MCF 10A (cell line): ENCODE results near the gene ACVR2B. TPM values are rescaled to one million over a fixed set of nuclear protein-coding genes. Genes with fewer than 3 reads are reported as not detected.

Experiments used
- BruUV-seq: library from RNA; stranded (reverse); fragments of 400-500 nt; replicated peaks from 2 replicates; lab custom pipeline; 2021; lab: Mats Ljungman, UMichigan
- CTCF ChIA-PET: fragments of 300-600 bp; sonication (Branson Sonifier 250); formaldehyde crosslinking; extraction: SDS; loops from one replicate; lab custom pipeline; 2021; ENCODE audit warnings: antibody characterized with exemption, inconsistent platforms; lab: Yijun Ruan, JAX
- POLR2A ChIA-PET: fragments of 300-600, 350-650 bp; sonication (Branson Sonifier 250); formaldehyde crosslinking; extraction: SDS; loops from one replicate; lab custom pipeline; 2020; ENCODE audit warnings: antibody characterized with exemption, inconsistent platforms; lab: Yijun Ruan, JAX
- DNase-seq: peaks from one replicate; pipeline ENCODE4 v3.0.0-alpha.2; 2018; ENCODE audit not compliant: unreplicated experiment
- H3K27ac Mint-ChIP-seq: one replicate; pipeline ENCODE4 v1.8.0; 2022; ENCODE audit warnings: mild to moderate bottlenecking, low read depth, mixed read lengths; ENCODE audit not compliant: unreplicated experiment
- H3K27me3 Mint-ChIP-seq: one replicate; pipeline ENCODE4 v1.8.0; 2022; ENCODE audit warnings: mixed read lengths; ENCODE audit not compliant: insufficient read depth, unreplicated experiment
- H3K36me3 Mint-ChIP-seq: one replicate; pipeline ENCODE4 v1.8.0; 2022; ENCODE audit warnings: mild to moderate bottlenecking, moderate library complexity, mixed read lengths; ENCODE audit not compliant: insufficient read depth, unreplicated experiment
- H3K4me1 Mint-ChIP-seq: one replicate; pipeline ENCODE4 v1.8.0; 2022; ENCODE audit warnings: mixed read lengths; ENCODE audit not compliant: insufficient read depth, unreplicated experiment
- H3K4me3 Mint-ChIP-seq: one replicate; pipeline ENCODE4 v1.8.0; 2022; ENCODE audit warnings: mild to moderate bottlenecking, moderate library complexity, mixed read lengths; ENCODE audit not compliant: unreplicated experiment
- H3K9me3 Mint-ChIP-seq: one replicate; pipeline ENCODE4 v1.8.0; 2022; ENCODE audit warnings: mixed read lengths; ENCODE audit not compliant: unreplicated experiment
- intact Hi-C: fragments of 100-400 bp; cut with micrococcal nuclease; formaldehyde crosslinking; loops from 2 replicates; pipeline ENCODE4 v1.14.1; 2022
- total RNA-seq: library from RNA; stranded (reverse); gene quantifications from 2 replicates; pipeline ENCODE4 v1.2.3, GENCODE V29; 2022
- TF ChIP-seq, protein P1 (sequence below): fragments of 200-600 bp; IDR thresholded peaks from one replicate; pipeline ENCODE4 v1.8.0; 2022; ENCODE audit warnings: antibody characterized with exemption, mild to moderate bottlenecking; ENCODE audit not compliant: unreplicated experiment

ACVR2B gene
- total RNA-seq, 1 experiment from 2014 or later, result 3.6 TPM

DNA sequence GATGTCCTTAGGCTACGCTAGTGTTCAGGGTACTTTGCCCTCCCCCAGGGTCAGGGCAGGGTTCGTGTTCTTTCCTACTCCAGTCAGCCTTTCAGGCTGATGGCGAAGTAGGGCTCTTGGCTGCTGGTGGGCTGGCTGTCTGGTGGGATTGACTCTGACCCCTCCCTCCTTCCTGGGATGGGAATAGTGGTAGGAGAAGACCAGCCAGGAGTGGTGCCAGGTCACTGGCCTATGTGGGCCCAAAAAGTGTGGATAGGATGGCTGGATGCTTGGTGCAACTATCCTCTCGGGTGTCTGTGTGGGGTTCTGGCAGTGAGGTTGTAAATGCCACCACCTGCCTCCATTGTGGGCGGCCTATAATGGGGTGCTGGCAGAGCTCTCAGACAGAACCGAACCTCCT lies 22.0 kb downstream of the ACVR2B start:
- POLR2A ChIA-PET, result no interaction called here
- no peaks in the 10 kb centered on the region for H3K4me1 Mint-ChIP-seq
- no peaks in the 10 kb centered on the region for H3K27me3 Mint-ChIP-seq
- no peak overlapping the region for H3K27ac Mint-ChIP-seq
- CTCF ChIA-PET, result no interaction called here
- no peak for DNase-seq
- no peak overlapping the region for H3K4me3 Mint-ChIP-seq
- intact Hi-C loops, result no loop called here
- no TSS peak for BruUV-seq
- H3K9me3 Mint-ChIP-seq, result peaks cover under 1% of the 10 kb centered on the region
- TF ChIP-seq, protein P1, sequence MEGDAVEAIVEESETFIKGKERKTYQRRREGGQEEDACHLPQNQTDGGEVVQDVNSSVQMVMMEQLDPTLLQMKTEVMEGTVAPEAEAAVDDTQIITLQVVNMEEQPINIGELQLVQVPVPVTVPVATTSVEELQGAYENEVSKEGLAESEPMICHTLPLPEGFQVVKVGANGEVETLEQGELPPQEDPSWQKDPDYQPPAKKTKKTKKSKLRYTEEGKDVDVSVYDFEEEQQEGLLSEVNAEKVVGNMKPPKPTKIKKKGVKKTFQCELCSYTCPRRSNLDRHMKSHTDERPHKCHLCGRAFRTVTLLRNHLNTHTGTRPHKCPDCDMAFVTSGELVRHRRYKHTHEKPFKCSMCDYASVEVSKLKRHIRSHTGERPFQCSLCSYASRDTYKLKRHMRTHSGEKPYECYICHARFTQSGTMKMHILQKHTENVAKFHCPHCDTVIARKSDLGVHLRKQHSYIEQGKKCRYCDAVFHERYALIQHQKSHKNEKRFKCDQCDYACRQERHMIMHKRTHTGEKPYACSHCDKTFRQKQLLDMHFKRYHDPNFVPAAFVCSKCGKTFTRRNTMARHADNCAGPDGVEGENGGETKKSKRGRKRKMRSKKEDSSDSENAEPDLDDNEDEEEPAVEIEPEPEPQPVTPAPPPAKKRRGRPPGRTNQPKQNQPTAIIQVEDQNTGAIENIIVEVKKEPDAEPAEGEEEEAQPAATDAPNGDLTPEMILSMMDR, result no peak
- no peaks in the 10 kb centered on the region for H3K36me3 Mint-ChIP-seq

DNA sequence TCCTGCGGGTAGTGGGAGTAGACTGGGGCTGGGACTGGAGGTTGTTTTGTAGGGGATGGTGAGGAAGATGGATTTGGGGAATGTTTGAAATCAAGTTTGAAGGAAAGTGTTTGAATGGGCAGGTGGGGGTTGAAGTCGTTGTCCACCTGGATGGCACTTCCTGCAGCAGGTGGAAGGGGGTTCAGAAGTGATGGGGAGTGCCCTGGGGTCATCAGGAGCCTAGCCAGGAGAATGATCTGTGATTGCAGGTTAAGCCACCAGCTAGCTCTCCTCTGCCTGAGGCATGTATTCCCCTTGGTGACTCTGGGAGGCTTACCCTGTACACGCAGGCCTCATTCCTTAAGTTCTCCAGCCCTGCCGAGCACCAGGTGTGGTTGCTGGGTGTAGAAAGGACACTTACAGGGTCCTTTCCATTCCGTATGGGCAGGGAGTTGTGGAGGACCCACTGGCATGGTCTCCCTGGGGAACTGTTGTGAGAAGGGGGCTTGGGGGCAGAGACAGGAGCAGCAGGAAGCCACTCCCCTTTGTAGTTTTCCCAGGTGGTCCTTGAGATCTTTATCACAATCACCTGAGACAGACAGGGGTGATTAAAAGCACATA lies 22.6 kb downstream of the ACVR2B start:
- TF ChIP-seq, protein P1, result no peak
- intact Hi-C loops, result no loop called here
- H3K4me1 Mint-ChIP-seq, result no peaks in the 10 kb centered on the region
- no peaks in the 10 kb centered on the region for H3K27me3 Mint-ChIP-seq
- no TSS peak for BruUV-seq
- no peaks in the 10 kb centered on the region for H3K36me3 Mint-ChIP-seq
- no peak for DNase-seq
- ChIA-PET POLR2A (no interaction called here), CTCF (interaction anchor here (1.0 kb wide), 1 partner anchor 130 kb away, joined by 3 read pairs; the partner anchor contains the start of gene XYLB)
- no peak overlapping the region for H3K4me3 Mint-ChIP-seq
- no peak overlapping the region for H3K27ac Mint-ChIP-seq
- no peaks in the 10 kb centered on the region for H3K9me3 Mint-ChIP-seq

DNA sequence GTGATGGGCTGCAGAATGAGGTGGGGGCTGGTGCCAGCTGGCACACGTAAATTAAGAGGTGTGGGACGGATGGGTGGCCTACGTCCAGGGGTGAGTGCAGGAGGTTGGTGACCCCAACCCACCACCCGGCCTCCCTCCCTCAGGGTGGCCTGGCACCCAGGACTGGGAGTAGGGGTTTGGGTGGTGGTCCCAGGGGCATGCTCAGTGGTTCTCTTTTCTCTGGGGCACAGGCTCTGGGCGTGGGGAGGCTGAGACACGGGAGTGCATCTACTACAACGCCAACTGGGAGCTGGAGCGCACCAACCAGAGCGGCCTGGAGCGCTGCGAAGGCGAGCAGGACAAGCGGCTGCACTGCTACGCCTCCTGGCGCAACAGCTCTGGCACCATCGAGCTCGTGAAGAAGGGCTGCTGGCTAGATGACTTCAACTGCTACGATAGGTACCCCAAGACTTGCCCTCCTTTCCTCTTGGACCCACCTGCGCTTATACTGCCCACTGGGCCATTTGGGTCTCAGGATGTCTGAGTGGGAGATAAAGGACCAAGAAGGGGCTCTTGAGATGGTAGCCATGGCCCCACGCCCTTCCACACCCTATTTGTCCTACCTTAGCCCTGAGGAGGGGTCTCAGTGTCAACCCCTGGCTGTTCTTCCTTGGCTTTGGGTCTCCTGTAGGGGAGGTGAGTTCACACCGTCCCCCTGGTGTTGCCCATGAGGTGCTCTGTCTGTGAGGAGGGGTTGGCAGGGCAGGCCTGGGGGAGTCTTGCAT lies 23.5 kb downstream of the ACVR2B start:
- no peak overlapping the region for H3K4me3 Mint-ChIP-seq
- TF ChIP-seq, protein P1, result no peak
- DNase-seq, result no peak
- no TSS peak for BruUV-seq
- POLR2A ChIA-PET, result interaction anchor here (0.6 kb wide), 1 partner anchor 17 kb away, joined by 3 read pairs; no protein-coding TSS in a partner anchor
- no peaks in the 10 kb centered on the region for H3K4me1 Mint-ChIP-seq
- no peaks in the 10 kb centered on the region for H3K9me3 Mint-ChIP-seq
- H3K36me3 Mint-ChIP-seq, result peaks cover 1% of the 10 kb centered on the region
- H3K27ac Mint-ChIP-seq, result no peak overlapping the region
- intact Hi-C loops, result no loop called here
- H3K27me3 Mint-ChIP-seq, result no peaks in the 10 kb centered on the region
- CTCF ChIA-PET, result interaction anchor here (1.0 kb wide), 1 partner anchor 131 kb away, joined by 3 read pairs; the partner anchor contains the start of gene XYLB

DNA sequence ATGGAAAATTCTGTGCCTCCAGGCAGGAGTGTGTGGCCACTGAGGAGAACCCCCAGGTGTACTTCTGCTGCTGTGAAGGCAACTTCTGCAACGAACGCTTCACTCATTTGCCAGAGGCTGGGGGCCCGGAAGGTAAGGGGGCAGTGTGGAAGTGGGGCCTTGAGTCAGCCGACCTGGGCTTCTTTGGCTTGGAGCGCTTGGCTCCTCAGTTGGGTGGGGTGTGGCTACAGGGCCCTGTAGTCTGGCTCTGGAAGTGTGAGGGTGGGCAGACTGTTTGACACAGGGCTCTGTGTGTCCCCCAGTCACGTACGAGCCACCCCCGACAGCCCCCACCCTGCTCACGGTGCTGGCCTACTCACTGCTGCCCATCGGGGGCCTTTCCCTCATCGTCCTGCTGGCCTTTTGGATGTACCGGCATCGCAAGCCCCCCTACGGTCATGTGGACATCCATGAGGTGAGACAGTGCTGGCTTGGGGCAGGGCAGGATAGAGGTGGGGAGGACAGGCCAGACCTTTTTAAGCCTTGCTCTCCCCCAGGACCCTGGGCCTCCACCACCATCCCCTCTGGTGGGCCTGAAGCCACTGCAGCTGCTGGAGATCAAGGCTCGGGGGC lies 24.3 kb downstream of the ACVR2B start:
- intact Hi-C loops, result loop anchor here (2.0 kb wide), 1 partner anchor 131 kb away; the partner anchor contains the start of gene XYLB
- no peak for DNase-seq
- BruUV-seq, result no TSS peak
- Mint-ChIP-seq H3K9me3 (no peaks in the 10 kb centered on the region), H3K4me1 (no peaks in the 10 kb centered on the region), H3K4me3 (no peak overlapping the region), H3K27me3 (no peaks in the 10 kb centered on the region), H3K36me3 (peaks cover 8% of the 10 kb centered on the region), H3K27ac (no peak overlapping the region)
- ChIA-PET CTCF (interaction anchor here (0.6 to 6.6 kb wide), 5 partner anchors 15 to 1156 kb away, joined by 3 to 117 read pairs (median 4); partner anchors contain the start of gene XYLB), POLR2A (no interaction called here)
- TF ChIP-seq, protein P1, result no peak
